ENCODE data around the gene DERA.

- TF ChIP-seq CTCF (optimal IDR thresholded peaks at IDR 0.05 in 1 of 3, IDR thresholded peaks at IDR 0.05 in 1 of 3, conservative IDR thresholded peaks at IDR 0.05 in 1 of 3; ENCODE audit: extremely low read depth in 1 of 3, insufficient read depth in 2 of 3, low read length in 3 of 3) (no peak), EZH2 (IDR thresholded peaks at IDR 0.05; ENCODE audit: low read length) (no peak)
These were observed 108.0 kb downstream of the DERA start for GRCh38 chr12:16019136-16019535.

All from keratinocyte (primary cell).